ENCODE results near the gene DAB1. TPM values are rescaled to one million over a fixed set of nuclear protein-coding genes. Genes with fewer than 3 reads are reported as not detected.
A peak's percentile ranks its signal among the peaks of the same experiment; 100 is the strongest.

The DAB1 gene
- polyA plus RNA-seq, 1 experiment, result 0.05 TPM

GRCh38 chr1:57421806-57422205 lies 2.1 kb downstream of the DAB1 start:
- ChIA-PET POLR2A (no interaction called here), CTCF (no interaction called here)
- Histone ChIP-seq H3K27ac (ENCODE audit: low read depth, low read length) (no peak overlapping the region), H3K27me3 (ENCODE audit: control insufficient read depth, insufficient read depth, low read length) (peaks cover 55% of the 10 kb centered on the region), H3K4me3 (ENCODE audit: low read depth, low read length) (peak overlapping the region; percentile 53), H3K9me3 (ENCODE audit: control insufficient read depth, insufficient read depth, low read length) (no peaks in the 10 kb centered on the region; the same call in 1 of the 2 replicates)
- no peak for TF ChIP-seq CTCF (IDR thresholded peaks at IDR 0.05; ENCODE audit: low read depth, low read length)
- no peak for DNase-seq (ENCODE audit: low read depth, low spot score)

- no peak for DNase-seq (ENCODE audit: low read depth, low spot score)
- H3K9me3 ChIP-seq (ENCODE audit: control insufficient read depth, insufficient read depth, low read length), result no peaks in the 10 kb centered on the region; the same call in 1 of the 2 replicates
- H3K27ac ChIP-seq (ENCODE audit: low read depth, low read length), result no peak overlapping the region
- H3K27me3 ChIP-seq (ENCODE audit: control insufficient read depth, insufficient read depth, low read length), result peaks cover 55% of the 10 kb centered on the region
- TF ChIP-seq CTCF (IDR thresholded peaks at IDR 0.05; ENCODE audit: low read depth, low read length), result no peak
- POLR2A ChIA-PET, result no interaction called here
- H3K4me3 ChIP-seq (ENCODE audit: low read depth, low read length), result no peak overlapping the region
- CTCF ChIA-PET, result interaction anchor here (0.6 to 0.7 kb wide), 3 partner anchors 31 to 666 kb away, joined by 3 to 7 read pairs (median 4); no protein-coding TSS in a partner anchor
Measured at GRCh38 chr1:57420981-57421785, 2.7 kb downstream of the DAB1 start.

- Histone ChIP-seq H3K4me3 (ENCODE audit: low read depth, low read length) (no peak overlapping the region), H3K9me3 (ENCODE audit: control insufficient read depth, insufficient read depth, low read length) (no peaks in the 10 kb centered on the region), H3K27ac (ENCODE audit: low read depth, low read length) (no peak overlapping the region), H3K27me3 (ENCODE audit: control insufficient read depth, insufficient read depth, low read length) (peaks cover 41% of the 10 kb centered on the region)
- DNase-seq (ENCODE audit: low read depth, low spot score), result no peak
- CTCF ChIA-PET, result no interaction called here
- TF ChIP-seq CTCF (IDR thresholded peaks at IDR 0.05; ENCODE audit: low read depth, low read length), result no peak
- POLR2A ChIA-PET, result no interaction called here
Measured at GRCh38 chr1:57418971-57419370, 4.9 kb downstream of the DAB1 start.

DNA sequence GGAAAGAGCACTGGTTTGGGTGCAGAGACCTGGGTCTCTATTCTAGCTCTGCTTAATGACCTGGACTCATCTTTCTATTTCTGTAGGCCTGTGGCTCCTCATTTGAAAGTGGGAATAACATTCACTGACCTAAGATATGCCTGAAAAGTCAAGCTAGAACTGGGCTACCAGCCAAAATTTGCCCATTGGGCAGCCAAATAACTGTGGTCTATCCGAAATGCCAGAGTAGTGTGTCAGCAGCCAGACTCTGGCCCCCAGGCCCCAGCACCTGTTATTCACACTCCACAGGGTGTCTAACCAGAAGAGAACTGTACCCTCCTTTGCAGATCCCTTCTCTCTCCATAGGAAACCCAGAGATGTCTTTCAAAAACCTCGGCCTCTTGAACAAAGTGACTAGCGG lies 12.6 kb downstream of the DAB1 start:
- no peak for TF ChIP-seq CTCF (IDR thresholded peaks at IDR 0.05; ENCODE audit: low read depth, low read length)
- Histone ChIP-seq H3K9me3 (ENCODE audit: control insufficient read depth, insufficient read depth, low read length) (no peaks in the 10 kb centered on the region), H3K4me3 (ENCODE audit: low read depth, low read length) (no peak overlapping the region), H3K27ac (ENCODE audit: low read depth, low read length) (no peak overlapping the region), H3K27me3 (ENCODE audit: control insufficient read depth, insufficient read depth, low read length) (peaks cover 3% of the 10 kb centered on the region)
- POLR2A ChIA-PET, result no interaction called here
- CTCF ChIA-PET, result no interaction called here
- DNase-seq (ENCODE audit: low read depth, low spot score), result no peak

GRCh38 chr1:57410508-57410907 lies 13.4 kb downstream of the DAB1 start:
- no peak for TF ChIP-seq CTCF (IDR thresholded peaks at IDR 0.05; ENCODE audit: low read depth, low read length)
- H3K27me3 ChIP-seq (ENCODE audit: control insufficient read depth, insufficient read depth, low read length), result peaks cover 3% of the 10 kb centered on the region
- ChIA-PET CTCF (no interaction called here), POLR2A (no interaction called here)
- no peak for DNase-seq (ENCODE audit: low read depth, low spot score)
- H3K4me3 ChIP-seq (ENCODE audit: low read depth, low read length), result no peak overlapping the region
- no peak overlapping the region for H3K27ac ChIP-seq (ENCODE audit: low read depth, low read length)
- H3K9me3 ChIP-seq (ENCODE audit: control insufficient read depth, insufficient read depth, low read length), result no peaks in the 10 kb centered on the region
